ENCODE results near the gene RAET1G. TPM values are rescaled to one million over a fixed set of nuclear protein-coding genes. Genes with fewer than 3 reads are reported as not detected.

RAET1G gene
- total and polyA plus RNA-seq, 2 of the 13 experiments (the other 11 are each of a cell fraction or from before 2014, with no cell fraction given): not detected

DNA sequence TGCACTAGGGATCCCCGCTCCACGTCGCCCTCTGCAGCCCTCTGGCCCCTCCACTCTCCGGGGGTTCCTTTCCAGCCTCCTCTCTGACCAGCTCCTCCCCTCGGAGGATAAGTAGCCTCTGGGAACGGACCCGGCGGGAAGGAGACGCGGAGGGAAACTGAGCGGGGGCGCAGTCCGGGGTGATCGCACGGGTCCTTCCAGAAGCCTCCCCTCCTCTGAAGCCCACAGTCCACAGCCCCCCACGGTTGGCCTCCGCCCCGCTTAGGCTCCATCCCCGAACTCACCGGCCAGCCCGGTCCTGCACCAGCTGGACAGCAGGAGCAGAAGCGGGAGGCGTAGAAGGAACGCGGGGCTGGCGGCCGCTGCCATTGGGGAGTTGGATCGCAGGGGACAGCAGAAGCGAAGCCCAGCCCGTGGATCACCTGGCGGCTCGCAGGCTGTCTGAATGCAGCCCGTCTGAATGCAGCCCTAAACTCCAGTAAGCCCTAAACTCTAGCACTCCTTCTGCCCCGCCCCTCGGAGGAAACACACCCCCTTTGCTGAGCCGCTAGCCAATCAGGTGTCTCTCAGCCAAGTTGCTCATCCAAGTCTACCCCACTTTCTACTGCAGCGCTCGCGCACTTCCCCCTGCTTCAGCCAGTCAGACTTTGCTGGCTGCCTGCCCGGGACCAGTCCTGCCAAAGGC, at the start of gene RAET1G (continued):
- TF ChIP-seq, protein P1, sequence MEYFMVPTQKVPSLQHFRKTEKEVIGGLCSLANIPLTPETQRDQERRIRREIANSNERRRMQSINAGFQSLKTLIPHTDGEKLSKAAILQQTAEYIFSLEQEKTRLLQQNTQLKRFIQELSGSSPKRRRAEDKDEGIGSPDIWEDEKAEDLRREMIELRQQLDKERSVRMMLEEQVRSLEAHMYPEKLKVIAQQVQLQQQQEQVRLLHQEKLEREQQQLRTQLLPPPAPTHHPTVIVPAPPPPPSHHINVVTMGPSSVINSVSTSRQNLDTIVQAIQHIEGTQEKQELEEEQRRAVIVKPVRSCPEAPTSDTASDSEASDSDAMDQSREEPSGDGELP (IDR thresholded peaks at IDR 0.05; ENCODE audit: borderline replicate concordance, low read depth): peak; percentile 33; the same call in 1 of the 2 replicates
- peak; percentile 46; the same call in 1 of the 2 replicates for TF ChIP-seq ZNF501 (CRISPR knock-in tag; IDR thresholded peaks at IDR 0.05)
- TF ChIP-seq HDAC1 (CRISPR knock-in tag; IDR thresholded peaks at IDR 0.05): 0 out of 2 replicates have a peak, but pooled peaks have one; percentile 38
- no peak for TF ChIP-seq GABPA (IDR thresholded peaks at IDR 0.05; ENCODE audit: low read depth, low read length)
- peak; percentile 53 for TF ChIP-seq GABPA (CRISPR knock-in tag; IDR thresholded peaks at IDR 0.05; ENCODE audit: low read depth)
- TF ChIP-seq ZSCAN9 (CRISPR knock-in tag; IDR thresholded peaks at IDR 0.05; ENCODE audit: borderline replicate concordance): no peak
- 0 out of 2 replicates have a peak, but pooled peaks have one; percentile 43 for TF ChIP-seq HNF1B (CRISPR knock-in tag; IDR thresholded peaks at IDR 0.05)
- 0 out of 2 replicates have a peak, but pooled peaks have one; percentile 11 for TF ChIP-seq MAX (IDR thresholded peaks at IDR 0.05)
- TF ChIP-seq ZC3H4 (CRISPR knock-in tag; IDR thresholded peaks at IDR 0.05; ENCODE audit: borderline replicate concordance): no peak
- TF ChIP-seq JDP2 (CRISPR knock-in tag; IDR thresholded peaks at IDR 0.05; ENCODE audit: borderline replicate concordance): no peak
- TF ChIP-seq ZNF205 (CRISPR knock-in tag; IDR thresholded peaks at IDR 0.05): 0 out of 2 replicates have a peak, but pooled peaks have one; percentile 34
- no peak for TF ChIP-seq GATAD2A (CRISPR knock-in tag; IDR thresholded peaks at IDR 0.05)
- no peak for TF ChIP-seq SCMH1 (CRISPR knock-in tag; IDR thresholded peaks at IDR 0.05; ENCODE audit: borderline replicate concordance)
- TF ChIP-seq, protein P2, sequence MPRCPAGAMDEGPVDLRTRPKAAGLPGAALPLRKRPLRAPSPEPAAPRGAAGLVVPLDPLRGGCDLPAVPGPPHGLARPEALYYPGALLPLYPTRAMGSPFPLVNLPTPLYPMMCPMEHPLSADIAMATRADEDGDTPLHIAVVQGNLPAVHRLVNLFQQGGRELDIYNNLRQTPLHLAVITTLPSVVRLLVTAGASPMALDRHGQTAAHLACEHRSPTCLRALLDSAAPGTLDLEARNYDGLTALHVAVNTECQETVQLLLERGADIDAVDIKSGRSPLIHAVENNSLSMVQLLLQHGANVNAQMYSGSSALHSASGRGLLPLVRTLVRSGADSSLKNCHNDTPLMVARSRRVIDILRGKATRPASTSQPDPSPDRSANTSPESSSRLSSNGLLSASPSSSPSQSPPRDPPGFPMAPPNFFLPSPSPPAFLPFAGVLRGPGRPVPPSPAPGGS (CRISPR knock-in tag; IDR thresholded peaks at IDR 0.05): peak; percentile 25; the same call in 1 of the 2 replicates
